GM10847 (cell line): Measurements from ENCODE around the gene PRSS3.

ENCODE experiments used
- POLR2A ChIP-seq: IDR thresholded peaks from 2 replicates; pipeline ENCODE4 v1.6.1; 2011; ENCODE audit not compliant: insufficient read length; ENCODE audit errors: extremely low read depth

Gene PRSS3

GRCh38 chr9:33795281-33795680, at the start of gene PRSS3:
PRSS3 (plus strand) TSS chr9:33795561; CDS start chr9:33795574, 13 bp downstream.
- no peak for TF ChIP-seq POLR2A

- TF ChIP-seq POLR2A, result no peak
Observed at GRCh38 chr9:33748633-33749304, 46.6 kb upstream of the PRSS3 start.

GRCh38 chr9:33750307-33750838, 45.0 kb upstream of the PRSS3 start:
- TF ChIP-seq POLR2A, result no peak

GRCh38 chr9:33750839-33751339, 44.5 kb upstream of the PRSS3 start:
- no peak for TF ChIP-seq POLR2A

DNA sequence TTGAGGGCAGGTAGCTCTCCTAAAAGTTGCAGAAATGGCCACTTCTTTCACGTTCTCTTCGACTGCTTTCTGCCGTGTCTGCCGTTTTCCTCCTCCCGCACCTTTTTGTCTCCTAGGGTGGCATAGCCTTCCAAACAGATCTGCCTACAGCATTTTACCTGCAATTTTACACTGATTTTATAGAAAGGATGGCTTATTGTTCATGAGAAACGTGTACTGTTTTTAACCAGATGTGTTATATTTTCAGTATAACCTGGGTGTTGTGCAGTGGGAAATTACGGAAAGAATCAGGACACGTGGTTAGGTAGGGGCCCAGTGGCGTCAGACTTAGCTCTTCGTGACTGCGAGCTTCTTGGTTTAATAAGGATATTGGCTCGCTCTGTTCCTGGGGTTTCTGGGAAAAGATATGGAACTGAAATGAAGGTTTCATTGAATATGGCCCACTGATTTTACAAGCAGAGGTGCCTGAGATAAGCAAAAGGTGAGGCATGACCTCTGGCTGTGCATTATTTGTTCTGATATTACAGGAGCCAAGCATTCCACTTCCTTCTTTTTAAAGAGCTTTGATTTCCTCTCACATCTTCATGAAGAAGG, 43.7 kb upstream of the PRSS3 start:
- no peak for TF ChIP-seq POLR2A

GRCh38 chr9:33752130-33752637, 43.2 kb upstream of the PRSS3 start:
- TF ChIP-seq POLR2A, result no peak

- TF ChIP-seq POLR2A, result no peak
Observed at GRCh38 chr9:33762343-33762742, 33.0 kb upstream of the PRSS3 start.

- TF ChIP-seq POLR2A, result no peak
Observed at GRCh38 chr9:33765411-33765810, 29.9 kb upstream of the PRSS3 start.

GRCh38 chr9:33776578-33776977, 18.8 kb upstream of the PRSS3 start:
- TF ChIP-seq POLR2A, result no peak

- no peak for TF ChIP-seq POLR2A
Observed at GRCh38 chr9:33778700-33779351, 16.5 kb upstream of the PRSS3 start.

DNA sequence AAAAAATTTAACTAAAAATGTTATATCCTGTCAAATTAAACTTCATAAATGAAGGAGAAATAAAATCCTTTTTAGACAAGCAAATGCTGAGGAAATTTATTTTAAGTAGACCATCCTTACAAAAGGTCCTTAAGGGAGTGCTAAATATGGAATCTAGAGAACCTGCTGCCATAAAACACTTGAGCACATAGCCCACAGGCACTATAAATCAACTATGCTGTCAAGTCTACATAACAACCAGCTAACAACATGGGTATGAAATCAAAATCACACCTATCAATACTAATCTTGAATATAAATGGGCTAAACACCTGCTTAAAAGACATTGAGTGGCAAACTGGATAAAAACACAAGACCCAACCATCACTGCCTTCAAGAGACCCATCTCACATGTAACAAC, 15.1 kb upstream of the PRSS3 start:
- TF ChIP-seq POLR2A, result no peak

DNA sequence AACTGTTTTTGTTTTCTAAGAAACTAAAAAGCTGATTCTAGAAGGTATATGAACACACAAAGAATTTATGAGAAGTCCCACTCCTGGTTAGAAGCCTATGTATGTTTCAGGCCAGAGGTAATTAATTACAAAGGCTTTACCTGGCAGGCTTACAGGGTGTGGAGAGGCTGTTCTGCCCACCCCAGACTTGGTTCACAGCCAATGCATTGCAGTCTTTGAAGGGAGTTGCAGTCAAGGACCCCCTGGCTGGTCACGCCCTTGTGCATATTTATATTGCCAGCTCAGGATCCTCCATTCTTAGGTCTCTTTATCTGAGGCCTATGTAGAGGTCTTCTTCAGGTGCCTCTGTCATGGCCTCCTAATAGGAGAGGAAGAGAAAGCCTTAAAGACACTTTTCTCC, 13.6 kb upstream of the PRSS3 start:
- TF ChIP-seq POLR2A, result no peak

- TF ChIP-seq POLR2A, result no peak
Observed at GRCh38 chr9:33782395-33783152, 12.8 kb upstream of the PRSS3 start.

GRCh38 chr9:33785914-33786313, 9.4 kb upstream of the PRSS3 start:
- no peak for TF ChIP-seq POLR2A

GRCh38 chr9:33786681-33787080, 8.7 kb upstream of the PRSS3 start:
- TF ChIP-seq POLR2A, result no peak
